NCI-H128 (cell line): ENCODE measurements around the gene ATP9B.

ENCODE experiments used
- DNase-seq: peaks from one replicate; lab custom pipeline; 2025; ENCODE audit not compliant: unreplicated experiment; lab: John Stamatoyannopoulos, UW

Gene ATP9B

GRCh38 chr18:79195716-79196683 is 126.8 kb downstream of the ATP9B start:
- DNase-seq: no peak

- no peak for DNase-seq
Observed at GRCh38 chr18:79197531-79197930, 128.3 kb downstream of the ATP9B start.

DNA sequence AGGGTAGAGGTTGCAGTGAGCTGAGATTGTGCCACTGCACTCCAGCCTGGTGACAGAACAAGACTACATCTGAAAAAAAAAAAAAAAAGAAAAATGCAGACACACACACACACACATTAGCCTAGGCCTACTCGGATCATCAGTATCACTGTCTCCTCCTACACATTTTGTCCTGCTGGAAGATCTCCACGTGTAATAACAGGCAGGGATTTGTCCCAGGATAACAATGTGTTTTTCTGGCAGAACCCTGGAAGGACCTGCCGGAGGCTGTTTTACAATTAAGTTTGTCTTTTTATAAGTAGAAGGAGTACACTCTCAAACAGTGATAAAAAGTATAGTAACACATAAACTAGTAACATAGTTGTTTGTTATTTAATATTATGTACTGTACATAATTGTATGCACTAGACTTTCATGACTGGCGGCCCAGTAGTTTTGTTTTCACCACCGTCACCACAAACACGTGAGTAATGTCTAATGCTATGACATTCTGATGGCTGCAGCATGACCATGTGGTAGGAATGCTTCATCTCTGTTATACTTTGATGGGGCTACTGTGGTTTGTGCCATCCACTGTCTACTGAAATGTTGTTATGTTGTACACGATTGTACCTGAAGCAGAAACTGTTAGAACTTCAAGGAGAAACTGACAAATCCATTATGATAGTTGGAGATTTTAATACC is 130.6 kb downstream of the ATP9B start:
- no peak for DNase-seq

- no peak for DNase-seq
Observed at GRCh38 chr18:79200546-79201268, 131.5 kb downstream of the ATP9B start.

DNA sequence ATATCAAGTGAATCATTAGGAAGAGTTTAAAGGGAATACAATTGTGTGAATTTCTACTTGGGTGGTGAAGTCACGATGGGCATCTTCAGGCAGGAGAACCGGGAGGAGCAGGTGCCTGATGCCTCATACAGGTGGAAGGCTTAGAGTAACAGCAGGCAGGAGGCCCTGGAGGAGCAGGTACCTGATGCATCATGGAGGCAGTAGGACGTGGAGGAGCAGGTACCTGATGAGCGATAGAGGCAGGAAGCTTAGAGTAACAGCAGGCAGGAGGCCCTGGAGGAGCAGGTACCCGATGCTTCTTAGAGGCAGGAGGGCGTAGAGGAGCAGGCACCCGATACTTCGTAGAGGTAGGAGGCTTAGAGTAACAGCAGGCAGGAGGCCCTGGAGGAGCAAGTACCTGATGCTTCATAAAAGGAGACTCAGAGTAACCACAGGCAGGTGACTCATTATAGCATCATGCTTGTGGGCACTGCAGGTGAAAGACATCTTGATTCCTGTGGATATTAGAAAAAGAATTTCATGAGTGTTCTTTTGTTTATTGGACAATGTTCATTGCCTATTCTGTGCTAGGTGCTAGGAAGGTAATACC is 133.9 kb downstream of the ATP9B start:
- DNase-seq: no peak

DNA sequence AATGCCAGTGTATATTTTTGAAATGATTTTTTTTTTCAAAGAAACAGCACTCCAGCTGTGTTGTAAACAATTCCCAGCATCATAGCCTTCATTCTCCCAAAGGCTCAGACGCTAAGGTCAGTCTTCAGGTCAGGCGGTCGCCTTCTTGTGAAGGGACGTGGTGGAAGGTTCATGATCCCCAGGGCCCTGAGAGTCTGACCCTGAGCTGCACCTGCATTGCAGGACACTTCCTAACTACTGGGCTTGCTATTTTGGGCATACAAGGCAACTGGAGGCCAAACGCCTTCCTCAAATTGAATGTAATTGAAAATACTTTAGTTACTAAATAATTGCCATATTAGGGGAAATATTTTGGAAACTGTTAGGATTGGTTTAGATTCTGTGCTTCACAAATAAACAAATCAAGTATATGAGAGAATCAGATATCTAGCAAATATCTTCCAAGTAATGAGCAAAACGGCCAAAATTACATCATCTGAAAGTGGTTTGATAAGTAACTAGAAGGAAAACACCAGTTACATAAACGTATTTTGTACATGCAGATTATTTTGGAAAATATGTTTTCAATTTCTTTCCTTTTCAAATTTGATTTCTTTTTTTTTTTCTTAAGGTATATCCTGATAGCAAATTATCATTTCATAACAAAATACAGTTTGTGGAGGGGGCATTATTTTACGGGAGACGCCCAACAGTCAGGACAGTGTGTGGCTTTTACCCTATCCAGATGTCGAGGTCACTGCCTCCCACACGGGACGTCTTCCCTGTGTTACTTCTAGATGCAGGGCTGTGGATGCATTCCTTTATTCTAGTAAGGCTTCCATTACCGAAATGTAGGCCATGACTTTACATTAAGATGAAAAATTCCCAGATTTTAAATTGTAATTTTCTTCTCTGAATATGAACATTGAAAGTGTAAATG is 136.0 kb downstream of the ATP9B start:
- no peak for DNase-seq

DNA sequence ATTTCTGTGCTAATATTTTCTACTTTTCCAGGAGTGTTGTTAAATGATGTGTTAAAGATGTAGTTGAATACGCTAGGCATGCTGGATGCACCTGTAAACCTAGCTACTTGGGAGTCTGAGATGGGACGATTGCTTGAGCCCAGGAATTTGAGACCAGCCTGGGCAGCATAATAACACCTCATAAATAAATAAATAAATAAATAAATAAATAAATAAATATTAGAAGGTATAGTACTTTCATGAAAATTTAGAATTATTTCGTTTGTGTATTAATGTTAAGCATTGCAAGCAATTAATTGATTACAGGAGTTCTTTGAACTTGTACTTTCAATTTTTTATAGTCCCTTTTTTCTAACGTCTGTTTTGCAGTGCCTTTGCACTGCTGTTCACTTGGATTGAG is 137.2 kb downstream of the ATP9B start:
- DNase-seq: no peak

DNA sequence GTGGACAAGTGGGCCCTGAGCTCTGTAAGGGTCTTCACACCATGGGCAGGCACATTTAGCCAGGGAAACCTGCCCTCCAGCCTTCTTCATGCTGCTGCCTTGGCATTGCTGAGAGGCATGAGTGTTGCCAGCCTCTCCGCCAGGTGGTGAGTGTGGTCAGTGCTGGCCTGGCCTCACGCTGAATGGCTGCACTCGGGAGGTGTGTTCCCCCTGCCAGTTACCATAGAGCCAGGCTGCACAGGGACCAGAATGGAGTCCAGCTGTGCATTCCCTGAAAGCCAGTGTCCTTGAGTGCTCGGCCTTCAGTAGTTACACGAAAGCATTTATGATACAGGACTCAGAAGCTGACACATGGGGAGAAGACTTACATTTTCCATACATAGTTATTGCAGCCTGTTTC is 139.7 kb downstream of the ATP9B start:
- DNase-seq: no peak

DNA sequence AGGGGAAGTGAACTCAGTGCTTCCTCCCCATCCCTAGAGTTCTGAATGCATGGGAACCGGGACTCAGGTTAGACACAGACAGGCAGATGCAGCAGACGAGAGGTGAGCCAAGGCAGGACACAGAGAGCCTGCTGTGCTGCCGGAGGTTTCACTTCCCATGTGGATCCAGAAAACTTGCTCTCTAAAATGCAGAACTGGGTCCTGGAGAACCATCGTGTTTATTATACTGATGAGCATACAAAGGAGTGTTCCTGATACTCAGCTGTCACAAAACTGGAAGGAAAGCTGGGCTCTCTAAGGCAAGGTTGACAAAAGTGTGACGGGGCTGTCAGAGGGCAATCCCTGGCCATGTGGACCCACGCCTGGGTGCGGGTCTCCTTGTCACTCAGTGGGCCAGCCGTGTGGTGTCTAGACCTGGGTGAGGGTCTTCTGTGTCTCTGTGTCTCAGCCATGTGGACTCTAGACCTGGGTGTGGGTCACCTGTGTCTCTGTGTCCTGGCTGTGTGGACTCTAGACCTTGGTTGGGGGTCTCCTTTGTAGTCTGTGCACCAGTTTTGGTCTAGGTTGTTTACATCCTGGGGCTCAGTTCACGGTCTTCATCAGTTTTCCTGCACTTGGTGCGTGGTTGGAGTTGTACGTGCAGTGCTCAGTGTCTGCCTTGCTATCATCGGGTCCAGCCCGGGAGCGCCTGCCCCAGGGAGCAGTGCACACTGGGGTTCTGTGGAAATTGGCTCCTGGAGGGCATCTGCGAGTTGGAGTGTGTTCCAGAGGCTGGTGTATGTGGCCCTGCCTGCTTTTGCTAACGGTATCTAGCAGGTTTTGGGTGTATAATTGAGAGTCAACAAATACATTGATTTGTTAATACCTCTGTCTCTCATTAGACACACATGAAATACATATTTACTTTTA is 141.1 kb downstream of the ATP9B start:
- DNase-seq: no peak

- no peak for DNase-seq
Observed at GRCh38 chr18:79211844-79212243, 142.7 kb downstream of the ATP9B start.

GRCh38 chr18:79214056-79214455 is 144.9 kb downstream of the ATP9B start:
- no peak for DNase-seq

DNA sequence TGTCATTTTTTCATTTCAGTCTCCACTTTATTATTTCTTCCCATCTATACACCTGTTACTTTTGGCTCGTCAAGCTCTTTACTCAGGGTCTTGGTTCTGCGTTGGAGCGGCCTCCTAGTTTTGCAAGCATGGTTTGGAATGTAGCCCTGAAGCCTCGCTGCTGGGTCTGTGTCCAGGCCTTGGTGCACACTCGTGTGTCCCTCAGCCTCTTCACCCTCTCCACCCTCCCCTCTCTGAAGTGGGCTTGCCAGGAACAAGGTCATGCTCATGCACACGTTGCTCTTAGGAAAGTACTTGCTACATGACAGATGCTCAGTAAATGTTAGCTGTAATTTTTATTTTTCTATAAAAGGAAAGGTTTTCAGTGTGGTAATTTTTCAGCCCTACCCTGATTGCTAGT is 147.0 kb downstream of the ATP9B start:
- no peak for DNase-seq

GRCh38 chr18:79217979-79218604 is 148.9 kb downstream of the ATP9B start:
- no peak for DNase-seq

DNA sequence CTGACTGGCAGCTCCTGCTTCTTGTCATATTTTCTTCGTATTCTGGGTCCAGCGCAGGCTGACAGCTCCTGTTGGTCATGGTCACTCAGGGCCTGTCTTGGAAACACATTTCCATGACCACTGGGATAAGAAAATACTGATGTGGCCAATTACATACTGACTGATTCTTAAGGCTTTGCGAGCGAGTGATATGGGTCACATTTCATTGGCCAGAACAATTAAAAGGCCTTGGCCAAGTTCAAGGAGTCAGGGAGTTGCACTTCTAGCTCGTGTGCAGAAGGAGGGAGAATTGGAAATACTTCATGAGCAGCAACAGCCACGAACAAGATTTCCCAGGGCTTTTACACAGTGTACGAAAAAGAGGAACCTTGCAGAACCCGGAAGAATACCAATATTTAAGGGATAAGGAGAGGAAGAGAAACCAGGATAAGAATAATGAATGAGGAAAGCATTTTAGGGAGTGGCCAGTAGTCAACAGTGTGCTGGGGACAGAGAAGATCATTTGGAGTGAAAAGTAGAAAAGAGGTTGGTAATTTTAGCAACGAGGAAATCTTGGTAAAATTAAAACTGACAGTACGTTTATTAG is 149.5 kb downstream of the ATP9B start:
- no peak for DNase-seq

DNA sequence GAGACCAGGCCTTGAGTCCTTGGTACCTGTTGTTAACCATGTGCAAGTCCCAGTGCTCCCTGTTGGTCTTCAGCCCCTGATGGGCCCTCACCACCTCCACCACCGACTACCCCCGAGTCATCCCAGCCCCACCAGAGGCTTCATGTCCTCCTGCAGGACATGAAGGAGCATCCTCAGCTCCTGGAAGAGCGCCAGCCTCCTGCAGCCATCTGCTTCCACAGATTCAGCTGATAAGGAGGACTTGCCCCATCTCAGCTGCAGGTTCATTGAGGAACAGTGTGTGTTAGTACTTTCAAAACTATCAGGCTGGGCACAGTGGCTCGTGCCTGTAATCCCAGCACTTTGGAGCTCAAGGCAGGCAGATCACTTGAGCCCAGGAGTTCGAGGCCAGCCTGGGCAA is 151.9 kb downstream of the ATP9B start:
- no peak for DNase-seq

GRCh38 chr18:79222790-79223189 is 153.6 kb downstream of the ATP9B start:
- DNase-seq: no peak

GRCh38 chr18:79223431-79223830 is 154.2 kb downstream of the ATP9B start:
- DNase-seq: no peak

- DNase-seq: no peak
Observed at GRCh38 chr18:79224381-79224780, 155.2 kb downstream of the ATP9B start.
